Neural progenitor cell (in vitro differentiated cells): ENCODE data around the gene PRKCE. TPM values are rescaled to one million over a fixed set of nuclear protein-coding genes. Genes with fewer than 3 reads are reported as not detected.
"Not testable (repeated sequence)": the region's sequence is repeated elsewhere in the genome, so short reads cannot be mapped to it uniquely, and the experiment has no call there.

ENCODE experiments used
- DNase-seq: peaks from one replicate; pipeline ENCODE4 v3.0.0-alpha.2; 2016; ENCODE audit warnings: low spot score
- H2AFZ ChIP-seq: fragments of 200-600 bp; sonication (generic); replicated peaks from 2 replicates; pipeline ENCODE4 v1.6.1; 2016; ENCODE audit warnings: antibody characterized with exemption
- H3F3A ChIP-seq: fragments of 200-600 bp; sonication (generic); 2 replicates; pipeline ENCODE4 v1.6.1; 2016; ENCODE audit warnings: antibody characterized with exemption, low read depth
- H3K27ac ChIP-seq: fragments of 200-600 bp; sonication (generic); 2 replicates; pipeline ENCODE4 v1.5.1; 2016; ENCODE audit warnings: mild to moderate bottlenecking
- H3K27me3 ChIP-seq: fragments of 200-600 bp; sonication (generic); 2 replicates; pipeline ENCODE4 v1.6.1; 2016; ENCODE audit warnings: mild to moderate bottlenecking, moderate library complexity
- H3K36me3 ChIP-seq: fragments of 200-600 bp; sonication (generic); 2 replicates; pipeline ENCODE4 v1.5.1; 2016
- H3K4me1 ChIP-seq: fragments of 200-600 bp; sonication (generic); 2 replicates; pipeline ENCODE4 v1.6.1; 2016; ENCODE audit warnings: mixed run types
- H3K4me2 ChIP-seq: fragments of 200-600 bp; sonication (generic); 2 replicates; pipeline ENCODE4 v1.6.1; 2016
- H3K4me3 ChIP-seq: fragments of 200-600 bp; sonication (generic); 2 replicates; pipeline ENCODE4 v1.5.1; 2016
- H3K79me2 ChIP-seq: fragments of 200-600 bp; sonication (generic); 2 replicates; pipeline ENCODE4 v1.6.1; 2016; ENCODE audit warnings: low read depth
- H3K9ac ChIP-seq: fragments of 200-600 bp; sonication (generic); 2 replicates; pipeline ENCODE4 v1.6.1; 2016
- H3K9me3 ChIP-seq: fragments of 200-600 bp; sonication (generic); 2 replicates; pipeline ENCODE4 v1.5.1; 2016; ENCODE audit warnings: low read depth
- H4K20me1 ChIP-seq: fragments of 200-600 bp; sonication (generic); 2 replicates; pipeline ENCODE4 v1.6.1; 2016; ENCODE audit warnings: low read depth
- H3K27ac Mint-ChIP-seq: 3 replicates; pipeline ENCODE4 v1.8.0; 2021; ENCODE audit warnings: mixed read lengths
- H3K27me3 Mint-ChIP-seq: 2 replicates; pipeline ENCODE4 v1.8.0; 2022; ENCODE audit warnings: low read depth, mild to moderate bottlenecking, inconsistent platforms, moderate library complexity, mixed read lengths; ENCODE audit not compliant: insufficient read depth
- H3K36me3 Mint-ChIP-seq: 3 replicates; pipeline ENCODE4 v1.8.0; 2021; ENCODE audit warnings: mixed read lengths
- H3K4me1 Mint-ChIP-seq: 3 replicates; pipeline ENCODE4 v1.8.0; 2021; ENCODE audit warnings: mixed read lengths
- H3K4me3 Mint-ChIP-seq: 3 replicates; pipeline ENCODE4 v1.8.0; 2021; ENCODE audit warnings: mild to moderate bottlenecking, moderate library complexity, mixed read lengths
- H3K9me3 Mint-ChIP-seq: 3 replicates; pipeline ENCODE4 v1.8.0; 2020; ENCODE audit warnings: mixed read lengths
- EZH2 ChIP-seq: fragments of 200-600 bp; sonication (generic); IDR thresholded peaks from 2 replicates; pipeline ENCODE4 v1.6.1; 2017; ENCODE audit warnings: antibody characterized with exemption, mild to moderate bottlenecking, moderate library complexity
- EZH2phosphoT487 ChIP-seq: fragments of 200-600 bp; sonication (generic); IDR thresholded peaks from 2 replicates; pipeline ENCODE4 v1.6.1; 2017; ENCODE audit warnings: antibody characterized with exemption
- total RNA-seq: library from RNA; depleted of rRNA; stranded (reverse); fragments of >200 nt; gene quantifications from 2 replicates; pipeline ENCODE4 v1.2.3, GENCODE V29; 2015; ENCODE audit warnings: low replicate concordance
- TF ChIP-seq, protein P1 (sequence below): fragments of 200-600 bp; sonication (generic); IDR thresholded peaks from 2 replicates; pipeline ENCODE4 v1.5.1; 2017; ENCODE audit warnings: antibody characterized with exemption, mild to moderate bottlenecking

Gene PRKCE
- total RNA-seq, 1 donor from 2014 or later: 4.1 TPM

DNA sequence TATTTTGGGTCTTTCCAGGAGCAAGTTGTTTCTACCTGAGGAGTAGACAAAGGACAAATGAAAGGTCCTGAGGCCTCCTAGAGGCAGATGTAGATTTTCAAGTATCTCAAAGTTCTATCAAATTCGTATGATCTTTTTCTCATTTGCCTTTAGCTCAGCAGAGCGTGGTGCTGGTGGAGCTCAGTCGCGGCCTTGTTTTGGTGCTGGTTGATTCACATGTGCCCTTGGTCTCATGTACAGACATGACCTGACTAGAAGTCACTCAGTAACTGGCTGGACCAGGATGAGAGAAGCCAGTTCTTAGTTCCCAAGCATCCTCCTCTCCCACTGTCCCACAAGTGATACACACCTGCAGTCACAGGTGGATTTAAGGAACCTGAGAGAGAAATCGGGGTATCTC is 264.0 kb downstream of the PRKCE start:
- Histone ChIP-seq H3K9me3 (no peaks in the 10 kb centered on the region), H3K79me2 (no peaks in the 10 kb centered on the region), H3K4me2 (no peak overlapping the region), H3K4me1 (no peaks in the 10 kb centered on the region), H3K9ac (no peak overlapping the region), H2AFZ (no peak overlapping the region), H3F3A (no peaks in the 10 kb centered on the region), H3K27me3 (no peaks in the 10 kb centered on the region), H3K27ac (no peak overlapping the region), H3K4me3 (no peak overlapping the region), H4K20me1 (no peaks in the 10 kb centered on the region), H3K36me3 (no peaks in the 10 kb centered on the region)
- TF ChIP-seq, protein P1, sequence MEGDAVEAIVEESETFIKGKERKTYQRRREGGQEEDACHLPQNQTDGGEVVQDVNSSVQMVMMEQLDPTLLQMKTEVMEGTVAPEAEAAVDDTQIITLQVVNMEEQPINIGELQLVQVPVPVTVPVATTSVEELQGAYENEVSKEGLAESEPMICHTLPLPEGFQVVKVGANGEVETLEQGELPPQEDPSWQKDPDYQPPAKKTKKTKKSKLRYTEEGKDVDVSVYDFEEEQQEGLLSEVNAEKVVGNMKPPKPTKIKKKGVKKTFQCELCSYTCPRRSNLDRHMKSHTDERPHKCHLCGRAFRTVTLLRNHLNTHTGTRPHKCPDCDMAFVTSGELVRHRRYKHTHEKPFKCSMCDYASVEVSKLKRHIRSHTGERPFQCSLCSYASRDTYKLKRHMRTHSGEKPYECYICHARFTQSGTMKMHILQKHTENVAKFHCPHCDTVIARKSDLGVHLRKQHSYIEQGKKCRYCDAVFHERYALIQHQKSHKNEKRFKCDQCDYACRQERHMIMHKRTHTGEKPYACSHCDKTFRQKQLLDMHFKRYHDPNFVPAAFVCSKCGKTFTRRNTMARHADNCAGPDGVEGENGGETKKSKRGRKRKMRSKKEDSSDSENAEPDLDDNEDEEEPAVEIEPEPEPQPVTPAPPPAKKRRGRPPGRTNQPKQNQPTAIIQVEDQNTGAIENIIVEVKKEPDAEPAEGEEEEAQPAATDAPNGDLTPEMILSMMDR: no peak
- TF ChIP-seq EZH2phosphoT487 (no peak), EZH2 (no peak)
- peaks cover 2% of the 10 kb centered on the region for H3K27me3 Mint-ChIP-seq
- no peak overlapping the region for H3K4me3 Mint-ChIP-seq
- peaks cover 5% of the 10 kb centered on the region for H3K9me3 Mint-ChIP-seq
- H3K4me1 Mint-ChIP-seq: peaks cover 4% of the 10 kb centered on the region
- peaks cover 3% of the 10 kb centered on the region for H3K36me3 Mint-ChIP-seq
- DNase-seq: no peak
- no peak overlapping the region for H3K27ac Mint-ChIP-seq

GRCh38 chr2:45917561-45918176 is 266.2 kb downstream of the PRKCE start:
- not testable (repeated sequence) for H3K9ac ChIP-seq, H3K4me3 Mint-ChIP-seq, H3K27me3 Mint-ChIP-seq, H3K27ac Mint-ChIP-seq, H3K36me3 ChIP-seq, H3K36me3 Mint-ChIP-seq, H3K4me2 ChIP-seq, H4K20me1 ChIP-seq, H3K9me3 Mint-ChIP-seq, H3K9me3 ChIP-seq, H3K4me3 ChIP-seq, H3K27ac ChIP-seq, H2AFZ ChIP-seq, DNase-seq, H3K27me3 ChIP-seq, H3K4me1 Mint-ChIP-seq, H3K4me1 ChIP-seq, H3F3A ChIP-seq, H3K79me2 ChIP-seq

DNA sequence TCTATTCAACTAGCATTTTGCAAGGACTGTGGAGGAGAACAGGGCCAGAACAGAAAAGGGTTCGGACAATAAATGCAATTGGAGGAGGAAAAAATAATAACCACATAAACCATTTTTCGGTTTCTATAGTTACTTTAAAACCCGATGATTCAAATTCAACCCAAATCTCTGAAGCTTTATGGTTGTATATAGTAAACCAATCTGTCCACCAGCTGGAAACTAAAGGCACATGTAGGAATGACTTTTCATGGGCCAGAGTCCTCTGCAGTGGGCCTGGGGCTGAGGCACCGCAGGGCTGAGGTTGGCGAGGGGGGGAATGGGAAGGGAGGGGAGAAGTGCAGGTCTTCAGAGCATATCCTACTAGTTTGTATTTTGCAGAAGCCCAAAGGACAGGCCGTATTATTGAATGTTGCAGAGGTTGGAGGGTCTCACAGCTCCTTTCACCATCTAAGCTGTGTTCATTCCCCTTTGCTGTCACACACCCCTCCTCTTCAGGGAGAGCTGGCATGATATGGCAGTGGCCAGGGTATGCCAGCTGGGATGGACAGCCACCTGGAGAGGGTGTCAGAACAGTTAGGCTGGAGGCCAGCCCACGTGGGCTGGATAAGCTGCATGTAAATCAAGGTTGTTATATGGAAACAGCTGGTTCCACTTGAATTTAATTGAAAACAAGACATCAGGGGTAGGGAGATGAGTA is 267.1 kb downstream of the PRKCE start:
- H3K9ac ChIP-seq: no peak overlapping the region
- peaks cover 3% of the 10 kb centered on the region for H3K36me3 Mint-ChIP-seq
- H3K4me2 ChIP-seq: no peak overlapping the region
- no peaks in the 10 kb centered on the region for H3F3A ChIP-seq
- H3K36me3 ChIP-seq: no peaks in the 10 kb centered on the region
- peaks cover 5% of the 10 kb centered on the region for H3K9me3 Mint-ChIP-seq
- no peaks in the 10 kb centered on the region for H3K9me3 ChIP-seq
- peaks cover 8% of the 10 kb centered on the region for H3K4me1 ChIP-seq
- H3K27me3 ChIP-seq: no peaks in the 10 kb centered on the region
- H2AFZ ChIP-seq: no peak overlapping the region
- H3K4me3 Mint-ChIP-seq: no peak overlapping the region
- H3K4me3 ChIP-seq: no peak overlapping the region
- no peak overlapping the region for H3K27ac Mint-ChIP-seq
- H3K27ac ChIP-seq: no peak overlapping the region
- H3K79me2 ChIP-seq: no peaks in the 10 kb centered on the region
- TF ChIP-seq EZH2phosphoT487: no peak
- no peaks in the 10 kb centered on the region for H4K20me1 ChIP-seq
- DNase-seq: no peak
- H3K27me3 Mint-ChIP-seq: peaks cover 2% of the 10 kb centered on the region
- no peaks in the 10 kb centered on the region for H3K4me1 Mint-ChIP-seq

DNA sequence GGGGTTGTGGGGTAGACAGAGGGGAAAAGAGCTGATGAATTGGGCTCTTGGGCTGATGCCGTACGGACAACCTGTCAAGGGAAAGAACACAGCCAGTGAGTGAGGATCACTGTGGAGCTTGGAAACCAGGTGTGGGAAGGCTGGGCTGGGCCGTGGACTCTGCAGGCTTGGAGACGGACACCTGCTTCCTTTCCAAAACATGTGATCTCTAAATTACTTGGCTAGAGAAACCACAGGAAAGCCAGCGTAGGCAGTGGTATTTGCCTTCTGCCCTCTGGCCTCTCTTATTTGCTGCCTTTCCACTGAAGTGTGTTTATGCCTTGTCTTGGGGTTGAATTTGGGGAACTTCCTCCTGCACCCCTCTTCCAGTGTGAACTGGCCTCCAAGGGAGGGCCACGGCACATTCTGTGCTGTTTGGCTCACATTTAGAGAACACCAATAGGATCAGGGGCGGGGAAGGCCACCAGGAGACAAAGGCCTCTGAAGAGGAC is 267.7 kb downstream of the PRKCE start:
- no peak for DNase-seq
- Histone ChIP-seq H3K9me3 (no peaks in the 10 kb centered on the region), H4K20me1 (no peaks in the 10 kb centered on the region), H3K4me1 (peaks cover 8% of the 10 kb centered on the region), H3K79me2 (no peaks in the 10 kb centered on the region), H3F3A (no peaks in the 10 kb centered on the region), H2AFZ (no peak overlapping the region), H3K27ac (no peak overlapping the region), H3K36me3 (no peaks in the 10 kb centered on the region), H3K27me3 (no peaks in the 10 kb centered on the region), H3K4me2 (no peak overlapping the region), H3K9ac (no peak overlapping the region), H3K4me3 (no peak overlapping the region)
- H3K27ac Mint-ChIP-seq: no peak overlapping the region
- peaks cover 2% of the 10 kb centered on the region for H3K27me3 Mint-ChIP-seq
- TF ChIP-seq EZH2phosphoT487: no peak
- TF ChIP-seq EZH2: no peak
- TF ChIP-seq, protein P1: no peak
- peaks cover 5% of the 10 kb centered on the region for H3K9me3 Mint-ChIP-seq
- H3K4me3 Mint-ChIP-seq: no peak overlapping the region
- H3K36me3 Mint-ChIP-seq: peaks cover 3% of the 10 kb centered on the region
- no peaks in the 10 kb centered on the region for H3K4me1 Mint-ChIP-seq
